Stromal cell of bone marrow (primary cell): ENCODE results near the gene PROSER3.
A peak's percentile ranks its signal among the peaks of the same experiment; 100 is the strongest.
"Not testable (repeated sequence)": the region's sequence is repeated elsewhere in the genome, so short reads cannot be mapped to it uniquely, and the experiment has no call there.

ENCODE experiments used
- DNase-seq: peaks from one replicate; pipeline ENCODE4 v3.0.0-alpha.2; 2012; ENCODE audit warnings: low read depth

Gene PROSER3

GRCh38 chr19:35754370-35755130, 3.4 kb upstream of the PROSER3 start:
- DNase-seq = no peak

- no peak for DNase-seq
Observed at GRCh38 chr19:35755131-35755549, 2.8 kb upstream of the PROSER3 start.

GRCh38 chr19:35755550-35756376, 2.2 kb upstream of the PROSER3 start:
- DNase-seq = peak; percentile 57

GRCh38 chr19:35756377-35757230, 1.4 kb upstream of the PROSER3 start, which contains the start of gene HSPB6:
Gene HSPB6 (minus strand): TSS chr19:35757029. CDS start chr19:35757008, 21 bp downstream.
- DNase-seq = no peak

- peak; percentile 91 for DNase-seq
Observed at GRCh38 chr19:35757231-35757748, 686 bp upstream of the PROSER3 start.

- no peak for DNase-seq
Observed at GRCh38 chr19:35759697-35760096, 1.7 kb downstream of the PROSER3 start.

GRCh38 chr19:35760711-35761349, 2.9 kb downstream of the PROSER3 start:
- no peak for DNase-seq

GRCh38 chr19:35764432-35765315, 6.7 kb downstream of the PROSER3 start:
- no peak for DNase-seq

- no peak for DNase-seq
Observed at GRCh38 chr19:35766571-35767104, 8.7 kb downstream of the PROSER3 start.

GRCh38 chr19:35767288-35768081, 9.5 kb downstream of the PROSER3 start:
- no peak for DNase-seq

- DNase-seq = no peak
Observed at GRCh38 chr19:35768082-35768421, 10.1 kb downstream of the PROSER3 start.

GRCh38 chr19:35772362-35772761, 14.4 kb downstream of the PROSER3 start:
- not testable (repeated sequence) for DNase-seq

GRCh38 chr19:35773020-35773806, 15.2 kb downstream of the PROSER3 start:
- no peak for DNase-seq

- no peak for DNase-seq
Observed at GRCh38 chr19:35774274-35775045, 16.5 kb downstream of the PROSER3 start.

- no peak for DNase-seq
Observed at GRCh38 chr19:35775046-35775297, 17.0 kb downstream of the PROSER3 start.

GRCh38 chr19:35775298-35776101, 17.5 kb downstream of the PROSER3 start, which contains the start of gene ARHGAP33:
Gene ARHGAP33 (plus strand): TSS chr19:35775564. CDS start chr19:35775659, 95 bp downstream.
- peak; percentile 93 for DNase-seq
